DOHH2 (cell line): Measurements from ENCODE around the gene HOMER3.

Experiments used
- H3F3A ChIP-seq: fragments of 200-600 bp; sonication (generic), shearing (Covaris generic); 2 replicates; pipeline ENCODE4 v1.6.0; 2016; ENCODE audit warnings: antibody characterized with exemption, mild to moderate bottlenecking; ENCODE audit not compliant: control insufficient read depth, insufficient read depth
- H3K27ac ChIP-seq: fragments of 200-600 bp; sonication (generic); 2 replicates; pipeline ENCODE4 v1.5.1; 2014; ENCODE audit warnings: low read depth, mild to moderate bottlenecking, low read length, moderate library complexity
- H3K27me3 ChIP-seq: fragments of 200-600 bp; sonication (generic); 2 replicates; pipeline ENCODE4 v1.6.1; 2014; ENCODE audit warnings: mild to moderate bottlenecking, low read length, mixed read lengths; ENCODE audit not compliant: control insufficient read depth
- H3K36me3 ChIP-seq: fragments of 200-600 bp; sonication (generic); 2 replicates; pipeline ENCODE4 v1.6.1; 2014; ENCODE audit warnings: mild to moderate bottlenecking, low read length, moderate library complexity, mixed read lengths; ENCODE audit not compliant: control insufficient read depth
- H3K4me1 ChIP-seq: fragments of 200-600 bp; sonication (generic); 2 replicates; pipeline ENCODE4 v1.6.1; 2014; ENCODE audit warnings: mild to moderate bottlenecking, low read length, mixed read lengths; ENCODE audit not compliant: control insufficient read depth
- H3K4me2 ChIP-seq: fragments of 200-600 bp; sonication (generic); 2 replicates; pipeline ENCODE4 v1.6.0; 2014; ENCODE audit warnings: mild to moderate bottlenecking, low read length, moderate library complexity
- H3K4me3 ChIP-seq: fragments of 200-600 bp; sonication (generic); 2 replicates; pipeline ENCODE4 v1.5.1; 2014; ENCODE audit warnings: mild to moderate bottlenecking, low read length, mixed read lengths
- H3K79me2 ChIP-seq: fragments of 200-600 bp; sonication (generic); 2 replicates; pipeline ENCODE4 v1.6.1; 2014; ENCODE audit warnings: mild to moderate bottlenecking, low read length, mixed read lengths; ENCODE audit not compliant: control insufficient read depth
- H3K9me2 ChIP-seq: fragments of 200-600 bp; sonication (generic); replicated peaks from 2 replicates; pipeline ENCODE4 v1.6.1; 2014; ENCODE audit warnings: mild to moderate bottlenecking, low read length, mixed read lengths; ENCODE audit not compliant: control insufficient read depth
- H3K9me3 ChIP-seq: fragments of 200-600 bp; sonication (generic); 2 replicates; pipeline ENCODE4 v1.6.1; 2014; ENCODE audit warnings: antibody characterized with exemption, low read length, mixed read lengths; ENCODE audit not compliant: control insufficient read depth, insufficient read depth
- H4K20me1 ChIP-seq: fragments of 200-600 bp; sonication (generic); 2 replicates; pipeline ENCODE4 v1.6.0; 2014; ENCODE audit warnings: low read depth, mild to moderate bottlenecking, antibody characterized with exemption, low read length, moderate library complexity; ENCODE audit not compliant: control insufficient read depth, insufficient read depth
- EZH2phosphoT487 ChIP-seq: fragments of 200-600 bp; sonication (generic); IDR thresholded peaks from 2 replicates; pipeline ENCODE4 v1.6.1; 2017; ENCODE audit warnings: borderline replicate concordance, mild to moderate bottlenecking, antibody characterized with exemption, low read length, moderate library complexity, mixed read lengths
- TF ChIP-seq, protein P1 (sequence below): fragments of 200-600 bp; sonication (generic); IDR thresholded peaks from one replicate; pipeline ENCODE4 v1.5.1; 2014; ENCODE audit warnings: antibody characterized with exemption, mild to moderate bottlenecking, low read depth, low read length; ENCODE audit not compliant: poor library complexity, severe bottlenecking

HOMER3 gene

DNA sequence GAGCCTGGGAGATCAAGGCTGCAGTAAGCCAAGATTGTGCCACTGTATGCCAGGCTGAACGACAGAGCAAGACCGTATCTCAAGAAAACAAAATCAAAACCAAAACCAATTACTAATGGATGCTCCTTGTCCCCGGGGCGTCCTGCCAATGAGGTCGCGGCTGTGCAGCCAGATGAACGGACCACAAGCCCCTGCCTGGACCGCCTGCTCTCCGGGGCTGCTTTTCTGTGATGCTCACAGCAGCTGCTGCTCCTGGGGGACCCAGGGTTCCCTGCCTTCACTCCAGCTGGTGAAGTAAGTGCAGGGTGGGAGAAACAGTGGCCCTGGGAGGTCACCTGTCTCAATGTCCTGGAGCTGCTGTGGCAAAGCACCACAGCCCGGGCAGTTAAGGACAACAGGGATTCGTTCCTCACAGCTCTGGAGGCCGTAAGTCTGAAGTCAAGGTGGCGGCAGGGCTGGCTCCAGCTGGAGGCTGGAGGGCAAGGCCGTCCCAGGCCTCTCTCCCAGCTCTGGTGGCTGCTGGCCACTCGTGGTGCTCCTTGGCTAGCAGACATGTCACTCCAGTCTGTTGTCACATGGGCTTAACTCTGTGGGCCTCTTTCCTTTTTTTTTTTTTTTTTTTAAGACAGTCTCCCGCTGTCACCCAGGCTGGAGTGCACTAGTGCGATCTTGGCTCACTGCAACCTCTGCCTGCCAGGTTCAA lies 31.9 kb downstream of the HOMER3 start:
- H3K4me2 ChIP-seq = no peak overlapping the region
- H3K36me3 ChIP-seq = peaks cover 52% of the 10 kb centered on the region
- H4K20me1 ChIP-seq = no peaks in the 10 kb centered on the region; the same call in 1 of the 2 replicates
- no peaks in the 10 kb centered on the region for H3K27me3 ChIP-seq
- no peaks in the 10 kb centered on the region for H3F3A ChIP-seq
- no peaks in the 10 kb centered on the region for H3K9me2 ChIP-seq
- no peaks in the 10 kb centered on the region for H3K9me3 ChIP-seq
- TF ChIP-seq, protein P1, sequence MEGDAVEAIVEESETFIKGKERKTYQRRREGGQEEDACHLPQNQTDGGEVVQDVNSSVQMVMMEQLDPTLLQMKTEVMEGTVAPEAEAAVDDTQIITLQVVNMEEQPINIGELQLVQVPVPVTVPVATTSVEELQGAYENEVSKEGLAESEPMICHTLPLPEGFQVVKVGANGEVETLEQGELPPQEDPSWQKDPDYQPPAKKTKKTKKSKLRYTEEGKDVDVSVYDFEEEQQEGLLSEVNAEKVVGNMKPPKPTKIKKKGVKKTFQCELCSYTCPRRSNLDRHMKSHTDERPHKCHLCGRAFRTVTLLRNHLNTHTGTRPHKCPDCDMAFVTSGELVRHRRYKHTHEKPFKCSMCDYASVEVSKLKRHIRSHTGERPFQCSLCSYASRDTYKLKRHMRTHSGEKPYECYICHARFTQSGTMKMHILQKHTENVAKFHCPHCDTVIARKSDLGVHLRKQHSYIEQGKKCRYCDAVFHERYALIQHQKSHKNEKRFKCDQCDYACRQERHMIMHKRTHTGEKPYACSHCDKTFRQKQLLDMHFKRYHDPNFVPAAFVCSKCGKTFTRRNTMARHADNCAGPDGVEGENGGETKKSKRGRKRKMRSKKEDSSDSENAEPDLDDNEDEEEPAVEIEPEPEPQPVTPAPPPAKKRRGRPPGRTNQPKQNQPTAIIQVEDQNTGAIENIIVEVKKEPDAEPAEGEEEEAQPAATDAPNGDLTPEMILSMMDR = no peak
- TF ChIP-seq EZH2phosphoT487 = no peak
- H3K4me1 ChIP-seq = no peaks in the 10 kb centered on the region
- no peak overlapping the region for H3K27ac ChIP-seq
- H3K79me2 ChIP-seq = peaks cover 15% of the 10 kb centered on the region
- no peak overlapping the region for H3K4me3 ChIP-seq

DNA sequence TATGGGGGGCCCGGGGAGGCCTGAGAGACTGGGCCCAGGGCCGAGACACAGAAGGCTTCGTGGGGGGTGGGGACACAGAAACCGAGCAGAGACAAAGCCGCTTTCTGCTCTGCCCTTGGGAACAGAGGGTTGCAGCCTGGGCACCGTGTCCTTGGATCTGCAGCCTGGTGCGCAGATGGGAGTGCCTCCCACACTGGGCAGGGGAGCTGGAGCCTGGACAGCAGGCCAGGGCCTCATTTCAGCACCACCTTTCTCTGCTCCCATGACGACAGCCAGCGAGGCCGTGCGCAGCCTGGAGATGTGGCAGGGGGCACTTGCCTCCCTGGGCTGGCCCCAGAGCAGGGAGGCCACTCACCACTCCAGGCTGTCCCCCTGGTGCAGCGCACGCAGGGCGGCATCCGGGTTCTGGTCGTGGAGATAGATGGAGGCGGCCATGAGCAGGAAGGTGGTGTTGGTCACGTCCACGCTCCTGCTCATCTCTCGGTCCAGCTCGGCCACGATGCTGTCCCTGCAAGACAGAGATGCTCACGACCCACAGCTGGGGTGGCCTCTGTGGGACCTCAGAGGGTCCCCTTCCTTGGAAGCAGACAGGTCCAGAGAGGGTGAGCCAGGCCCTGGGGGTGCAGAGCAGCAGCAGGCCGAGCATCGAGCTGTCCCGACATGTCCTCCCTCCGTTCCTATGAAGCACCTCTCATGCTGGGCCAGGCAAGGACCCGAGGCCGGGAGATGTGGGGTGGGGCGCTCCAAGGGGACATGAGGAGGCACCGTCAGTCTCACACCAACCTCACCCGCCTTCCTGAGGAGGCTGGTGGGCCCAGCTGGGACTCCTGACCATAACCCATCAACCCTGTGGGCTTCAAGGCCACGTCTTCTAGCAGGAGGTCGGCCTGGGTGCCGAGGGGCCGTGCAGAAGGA lies 34.2 kb downstream of the HOMER3 start:
- no peaks in the 10 kb centered on the region for H3K9me2 ChIP-seq
- no peak overlapping the region for H3K4me3 ChIP-seq
- H4K20me1 ChIP-seq = no peaks in the 10 kb centered on the region
- H3K36me3 ChIP-seq = peaks cover 38% of the 10 kb centered on the region
- H3K9me3 ChIP-seq = no peaks in the 10 kb centered on the region
- H3K27me3 ChIP-seq = no peaks in the 10 kb centered on the region
- H3K4me2 ChIP-seq = no peak overlapping the region
- H3F3A ChIP-seq = no peaks in the 10 kb centered on the region
- no peak overlapping the region for H3K27ac ChIP-seq
- TF ChIP-seq, protein P1 = no peak
- TF ChIP-seq EZH2phosphoT487 = no peak
- no peaks in the 10 kb centered on the region for H3K4me1 ChIP-seq
- no peaks in the 10 kb centered on the region for H3K79me2 ChIP-seq

DNA sequence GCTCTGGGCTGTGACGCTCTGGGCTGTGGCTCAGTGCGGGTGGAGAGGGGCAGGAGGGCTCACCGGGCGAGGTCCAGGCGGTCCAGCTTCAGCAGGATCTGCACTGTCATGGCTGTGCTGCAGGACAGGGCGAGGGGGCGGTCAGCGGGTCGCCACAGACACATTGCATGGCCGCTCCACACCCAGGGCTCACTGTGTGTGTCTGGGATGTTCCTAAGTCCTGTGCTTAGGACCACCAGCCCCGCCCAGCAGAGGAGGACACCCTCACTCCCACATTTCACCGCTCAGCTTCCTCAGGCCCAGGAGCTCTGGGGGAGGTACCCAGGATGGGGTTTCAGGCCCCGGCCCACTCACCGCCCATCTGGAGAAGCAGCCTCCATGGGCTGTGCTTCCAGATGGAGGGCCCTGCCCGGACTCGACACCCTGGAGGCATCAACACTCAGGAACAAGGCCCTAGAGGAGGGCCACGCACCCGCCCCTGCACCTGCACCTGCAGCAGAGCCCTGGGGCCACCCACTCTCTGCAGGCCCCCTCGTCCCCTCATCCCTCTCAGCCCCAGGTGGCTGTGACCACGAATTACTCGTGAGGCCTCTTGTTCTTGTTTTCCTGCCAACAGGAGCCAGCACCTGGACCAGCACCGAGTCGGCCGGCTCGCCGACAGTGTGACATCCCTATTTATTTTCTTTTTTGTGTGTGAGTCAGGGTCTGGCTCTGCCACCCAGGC lies 35.3 kb downstream of the HOMER3 start:
- no peaks in the 10 kb centered on the region for H3K79me2 ChIP-seq

More for the DNA sequence above, 35.3 kb downstream of the HOMER3 start:
- Histone ChIP-seq H3K27ac (no peak overlapping the region), H3K36me3 (peaks cover 36% of the 10 kb centered on the region), H3K4me2 (no peak overlapping the region), H3K9me2 (no peaks in the 10 kb centered on the region), H3K9me3 (no peaks in the 10 kb centered on the region), H3K4me3 (no peak overlapping the region), H3F3A (no peaks in the 10 kb centered on the region), H3K27me3 (no peaks in the 10 kb centered on the region), H3K4me1 (no peaks in the 10 kb centered on the region), H4K20me1 (no peaks in the 10 kb centered on the region)
- TF ChIP-seq, protein P1 = no peak
- no peak for TF ChIP-seq EZH2phosphoT487
